Adrenal gland (tissue), 12 donors: ENCODE measurements around the gene CCDC102A. TPM values are rescaled to one million over a fixed set of nuclear protein-coding genes. Genes with fewer than 3 reads are reported as not detected.

Experiments
- DNase-seq, 7 donors: peaks; one replicate each; pipeline ENCODE4 v3.0.0-alpha.2; 2019 to 2020
- H3K27ac ChIP-seq, 5 donors: fragments of 200-600 bp; sonication (generic) in 4 of 5; 1 replicate in 3 of 5; 2 replicates in 2 of 5; pipeline versions ENCODE4 v1.5.1 to v1.8.0; 2016 to 2020; ENCODE audit warnings: mild to moderate bottlenecking in 1 of 5
- H3K27me3 ChIP-seq: fragments of 200-600 bp; 2 replicates; pipeline ENCODE4 v1.8.0; 2021
- H3K36me3 ChIP-seq, 2 donors: fragments of 200-600 bp; replicated peaks in 1 of 2; 1 replicate in 1 of 2; 2 replicates in 1 of 2; pipeline versions ENCODE4 v1.5.1 to v1.8.0; 2018 to 2022
- H3K4me1 ChIP-seq, 2 donors: fragments of 200-600 bp; replicated peaks in 1 of 2; 1 replicate in 1 of 2; 2 replicates in 1 of 2; pipeline versions ENCODE4 v1.5.1 to v1.8.0; 2018 to 2021
- H3K4me3 ChIP-seq, 4 donors: fragments of 200-600 bp; sonication (generic) in 3 of 4; one replicate each; pipeline ENCODE4 v1.5.1; 2016 to 2018
- H3K9me3 ChIP-seq, 3 donors: fragments of 200-600 bp; sonication (generic) in 1 of 3; replicated peaks in 1 of 3; 1 replicate in 2 of 3; 2 replicates in 1 of 3; pipeline versions ENCODE4 v1.5.1 to v1.8.0; 2016 to 2021
- CTCF ChIP-seq, 6 experiments: fragments of 450-650 bp in 4 of 6; fragments of 200-600 bp in 2 of 6; sonication (generic) in 1 of 6; IDR thresholded peaks; 1 replicate in 5 of 6; 2 replicates in 1 of 6; pipeline versions ENCODE4 v1.5.1 to v1.8.0; 2016 to 2021; ENCODE audit warnings: antibody characterized with exemption in 6 of 6, mild to moderate bottlenecking in 2 of 6, moderate library complexity in 1 of 6
- POLR2A ChIP-seq, 2 donors: fragments of 450-650 bp; IDR thresholded peaks; one replicate each; pipeline ENCODE4 v1.6.1; 2017; ENCODE audit warnings: antibody characterized with exemption in 2 of 2, mild to moderate bottlenecking in 2 of 2, moderate library complexity in 1 of 2
- WGBS, 4 donors: extraction: QIAGEN DNeasy Blood & Tissue Kit in 2 of 4; methylation state at CpG; one replicate each; pipeline versions ENCODE4 v1.1.5 to v1.1.7; 2013 to 2017; 5-methylcytosine and 5-hydroxymethylcytosine counted together
- intact Hi-C, 2 donors: fragments of 100-400 bp; cut with DNase I; formaldehyde crosslinking; loops; one replicate each; pipeline versions ENCODE4 v1.14.1 to v1.15.0; 2022 to 2023
- polyA plus RNA-seq, 3 donors: library from polyadenylated mRNA; stranded (reverse); fragments of 200-250 nt in 2 of 3; fragments of 350-450 nt in 1 of 3; fragmentation: Illumina TruSeq in 1 of 3; extraction: RNeasy Lipid Tissue Mini Kit (QIAGEN cat#74804) in 1 of 3; gene quantifications; one replicate each; pipeline ENCODE4 v1.2.3, GENCODE V29; 2013 to 2014
- total RNA-seq, 9 donors: library from RNA; depleted of rRNA in 4 of 9; stranded (reverse); fragments of >200 nt in 4 of 9; fragments of 120-200 nt in 1 of 9; fragmentation: NEBNext Ultra II Directional in 1 of 9; extraction: Animal tissue kit (Norgen Biotek cat#: 25700) in 1 of 9; gene quantifications; one replicate each; pipeline versions ENCODE4 v1.1.0 to v1.2.4, GENCODE V29; 2013 to 2023
- donor health status: healthy with polysubstance abuse.
- donor health status: Bipolar disorder and iron deficiency.
- donor health status: DM: yes; HTN: yes; CAD: no.
- donor health status: DM: no; HTN: no; CAD: no.
- donor health status: DM: no; HTN: no; CAD: no.
- donor health status: DM: yes; HTN: yes; CAD: no.

Gene CCDC102A
- total and polyA plus RNA-seq, 12 donors = 1.6 to 23.6 (median 8.9) TPM

DNA sequence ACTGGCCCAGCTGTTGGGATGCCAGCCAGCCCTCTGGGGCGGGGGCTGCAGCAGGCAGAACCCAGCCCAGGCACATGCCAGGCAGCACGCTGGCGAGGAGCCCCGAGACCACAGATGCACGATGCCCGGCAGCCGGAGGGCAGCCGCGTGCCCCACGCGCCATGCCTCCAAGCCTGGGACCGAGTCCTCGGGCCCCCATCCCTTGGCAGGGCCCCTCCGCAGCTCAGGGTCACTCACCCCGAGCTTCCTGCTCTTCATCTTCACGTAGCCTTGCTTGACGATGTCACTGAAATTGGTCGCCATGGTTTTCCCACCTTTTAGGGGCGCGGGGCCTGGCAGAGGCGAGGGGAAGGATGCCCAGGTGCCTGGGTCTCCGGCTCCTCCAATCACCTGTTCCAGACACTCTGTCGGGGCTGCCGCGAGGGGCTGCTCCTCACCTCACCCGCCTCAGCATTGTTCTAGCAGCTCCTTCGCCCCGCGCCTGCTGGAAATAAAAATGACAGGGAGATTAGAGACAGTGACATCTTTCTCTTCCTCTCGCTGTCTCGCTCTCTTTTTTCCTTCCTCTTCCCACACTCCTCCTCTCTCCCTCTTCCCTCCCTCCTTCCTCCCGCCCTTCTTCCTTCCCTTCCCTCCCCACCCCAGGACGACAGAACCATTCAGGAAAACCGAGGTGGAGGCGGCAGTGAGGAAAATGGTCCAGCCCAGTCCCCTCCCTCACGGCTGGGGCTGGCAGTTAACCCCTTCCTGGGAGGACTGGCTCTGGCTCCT, 57.0 kb downstream of the CCDC102A start:
- peak overlapping the region in 2 of 5 donors; percentile 60 to 85 for H3K27ac ChIP-seq

GRCh38 chr16:57478396-57479204, 57.8 kb downstream of the CCDC102A start:
- intact Hi-C loops = loop anchor here in 1 of 2 donors (5.0 kb wide), 1 partner anchor 39 kb away; no protein-coding TSS in a partner anchor
- no peaks in the 10 kb centered on the region for H3K27me3 ChIP-seq
- H3K27ac ChIP-seq = peak overlapping the region in 2 of 5 donors; percentile 60 to 85
- no peaks in the 10 kb centered on the region for H3K9me3 ChIP-seq
- TF ChIP-seq CTCF (IDR thresholded peaks at IDR 0.05) (no peak), POLR2A (IDR thresholded peaks at IDR 0.05) (no peak)
- peaks cover 0 to 11% of the 10 kb centered on the region in 2 donors for H3K36me3 ChIP-seq
- DNase-seq = no peak
- peak overlapping the region in 1 of 4 donors; percentile 48 for H3K4me3 ChIP-seq
- WGBS, 4 donors = 59 to 68% (median 60%) methylated on average over 13 to 15 of the region's 15 CpGs
- peaks cover 0 to 27% of the 10 kb centered on the region in 2 donors for H3K4me1 ChIP-seq

More for the DNA sequence above, 57.0 kb downstream of the CCDC102A start:
- DNase-seq = peak in 1 of 7 donors; percentile 37
- TF ChIP-seq POLR2A (IDR thresholded peaks at IDR 0.05) (no peak), CTCF (IDR thresholded peaks at IDR 0.05) (no peak)
- no peaks in the 10 kb centered on the region for H3K9me3 ChIP-seq
- 29 to 53% (median 43%) methylated on average over 18 to 36 of the region's 36 CpGs for WGBS, 4 donors
- peaks cover 0 to 4% of the 10 kb centered on the region in 2 donors for H3K36me3 ChIP-seq
- H3K4me1 ChIP-seq = peaks cover 0 to 27% of the 10 kb centered on the region in 2 donors
- no peaks in the 10 kb centered on the region for H3K27me3 ChIP-seq
- H3K4me3 ChIP-seq = peak overlapping the region in 1 of 4 donors; percentile 48
- intact Hi-C loops = loop anchor here in 1 of 2 donors (5.0 kb wide), 1 partner anchor 38 kb away; no protein-coding TSS in a partner anchor

DNA sequence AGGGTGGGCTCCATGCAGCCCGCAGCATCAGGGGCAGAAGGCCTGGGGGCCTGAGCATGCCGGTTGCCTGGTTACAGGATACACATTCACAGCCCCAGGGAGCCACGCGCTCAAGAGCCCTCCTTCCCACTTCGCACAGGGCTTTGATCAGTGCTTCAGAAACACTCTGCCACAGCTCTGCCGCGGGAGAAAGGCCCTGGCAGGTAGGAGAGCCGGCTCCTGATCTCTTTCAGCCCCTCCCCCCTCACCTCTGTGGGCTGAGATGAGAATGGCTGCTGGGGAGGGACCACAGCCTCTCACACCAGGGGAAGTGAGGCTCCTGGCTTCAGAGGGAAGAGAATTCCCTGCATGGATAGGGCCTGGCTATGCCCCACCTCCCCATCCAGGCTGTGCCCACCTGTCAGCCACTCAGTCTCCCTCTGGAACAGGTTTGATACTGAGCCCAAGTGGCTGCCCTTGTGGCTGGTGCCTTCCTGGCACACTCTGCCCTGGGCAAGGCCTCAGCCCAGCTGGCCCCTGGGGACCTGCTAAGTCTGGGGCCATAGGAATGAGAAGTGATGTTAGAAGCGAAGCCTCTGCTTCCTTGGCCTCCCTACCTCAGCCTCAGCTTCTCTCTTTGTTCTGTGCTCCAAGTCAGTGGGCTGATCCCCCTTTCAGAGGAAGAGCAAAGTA, 58.7 kb downstream of the CCDC102A start:
- Histone ChIP-seq H3K4me3 (no peak overlapping the region), H3K27ac (no peak overlapping the region), H3K9me3 (no peaks in the 10 kb centered on the region), H3K27me3 (no peaks in the 10 kb centered on the region), H3K4me1 (peaks cover 0 to 22% of the 10 kb centered on the region in 2 donors), H3K36me3 (peaks cover 0 to 20% of the 10 kb centered on the region in 2 donors)
- DNase-seq = no peak
- WGBS, 4 donors = 73 to 83% (median 78%) methylated on average over 3 to 9 of the region's 9 CpGs
- TF ChIP-seq POLR2A (IDR thresholded peaks at IDR 0.05) (no peak), CTCF (IDR thresholded peaks at IDR 0.05) (no peak)
- intact Hi-C loops = loop anchor here in 1 of 2 donors (5.0 kb wide), 1 partner anchor 40 kb away; no protein-coding TSS in a partner anchor
